ENCODE results near the gene TMEM165. TPM values are rescaled to one million over a fixed set of nuclear protein-coding genes. Genes with fewer than 3 reads are reported as not detected.

Gene TMEM165
- total RNA-seq, 2 experiments from 2014 or later, result 44.8 to 46.0 TPM

GRCh38 chr4:55442541-55442940, 46.8 kb downstream of the TMEM165 start:
- no peak overlapping the region for H3K27ac ChIP-seq (ENCODE audit: low read depth in 1 of 2, low read length in 2 of 2)
- DNase-seq, result no peak
- intact Hi-C loops (cut with DNase I, micrococcal nuclease), result loop anchor here in 1 of 2 experiments (5.0 kb wide), 2 partner anchors 45 to 95 kb away; partner anchors contain the start of genes SRD5A3 and TMEM165
- H3K36me3 ChIP-seq (ENCODE audit: insufficient read depth, low read length), result peaks cover 24% of the 10 kb centered on the region
- no peak overlapping the region for H3K4me3 ChIP-seq (ENCODE audit: low read length)
- H3K27me3 ChIP-seq (ENCODE audit: control insufficient read depth in 1 of 2, insufficient read depth in 2 of 2, low read length in 2 of 2), result no peaks in the 10 kb centered on the region
- peaks cover 5% of the 10 kb centered on the region for H3K4me1 ChIP-seq (ENCODE audit: insufficient read depth, low read length)
- CTCF ChIA-PET, result no interaction called here
- no peak for TF ChIP-seq CTCF (IDR thresholded peaks at IDR 0.05)
- Mint-ChIP-seq H3K27me3 (no peaks in the 10 kb centered on the region), H3K4me1 (ENCODE audit: low read depth) (peaks cover 15% of the 10 kb centered on the region), H3K27ac (no peak overlapping the region), H3K36me3 (ENCODE audit: low read depth) (peaks cover 75% of the 10 kb centered on the region), H3K9me3 (no peaks in the 10 kb centered on the region), H3K4me3 (no peak overlapping the region)
- H3K9me3 ChIP-seq (ENCODE audit: control insufficient read depth in 1 of 2, insufficient read depth in 1 of 2, low read length in 2 of 2), result no peaks in the 10 kb centered on the region
- POLR2A ChIA-PET, result no interaction called here
- no peak for ATAC-seq (ENCODE audit: poor library complexity)

DNA sequence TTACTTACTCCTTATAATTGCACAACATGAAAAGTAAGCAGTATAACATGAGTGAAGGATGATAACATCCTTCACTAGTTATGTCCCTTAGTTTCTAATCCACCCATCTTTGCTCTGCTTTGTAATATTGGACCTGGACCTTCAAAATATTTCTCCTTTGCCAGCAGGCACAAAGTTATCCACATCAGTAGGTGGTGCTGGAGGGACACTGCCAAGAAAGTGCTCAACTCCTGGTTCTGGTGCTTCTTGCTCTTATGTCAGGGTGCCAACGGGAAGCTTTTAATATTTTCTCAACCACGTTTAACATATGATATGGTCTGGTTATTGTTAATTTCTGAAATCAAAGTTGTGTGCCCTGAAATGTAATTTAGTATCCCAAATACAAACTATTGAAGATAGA, 49.1 kb downstream of the TMEM165 start:
- Histone ChIP-seq H3K27ac (ENCODE audit: low read depth in 1 of 2, low read length in 2 of 2) (no peak overlapping the region), H3K27me3 (ENCODE audit: control insufficient read depth in 1 of 2, insufficient read depth in 2 of 2, low read length in 2 of 2) (no peaks in the 10 kb centered on the region), H3K36me3 (ENCODE audit: insufficient read depth, low read length) (peaks cover 21% of the 10 kb centered on the region), H3K4me1 (ENCODE audit: insufficient read depth, low read length) (peaks cover 5% of the 10 kb centered on the region), H3K9me3 (ENCODE audit: control insufficient read depth in 1 of 2, insufficient read depth in 1 of 2, low read length in 2 of 2) (no peaks in the 10 kb centered on the region), H3K4me3 (ENCODE audit: low read length) (no peak overlapping the region)
- Mint-ChIP-seq H3K4me3 (no peak overlapping the region), H3K36me3 (ENCODE audit: low read depth) (peaks cover 76% of the 10 kb centered on the region), H3K27me3 (no peaks in the 10 kb centered on the region), H3K4me1 (ENCODE audit: low read depth) (peaks cover 23% of the 10 kb centered on the region), H3K27ac (no peak overlapping the region), H3K9me3 (no peaks in the 10 kb centered on the region)
- intact Hi-C loops (cut with DNase I, micrococcal nuclease), result loop anchor here in 1 of 2 experiments (5.0 kb wide), 3 partner anchors 48 to 107 kb away; partner anchors contain the start of genes SRD5A3 and TMEM165
- POLR2A ChIA-PET, result no interaction called here
- CTCF ChIA-PET, result interaction anchor here (0.7 to 1.5 kb wide), 5 partner anchors 9 to 110 kb away, joined by 3 to 4 read pairs (median 3); partner anchors contain the start of gene TMEM165
- DNase-seq (peak in 2 of 14 experiments; percentile 20 to 26), ATAC-seq (ENCODE audit: poor library complexity) (no peak)
- TF ChIP-seq CTCF (IDR thresholded peaks at IDR 0.05), result no peak

- no peaks in the 10 kb centered on the region for H3K27me3 ChIP-seq (ENCODE audit: control insufficient read depth in 1 of 2, insufficient read depth in 2 of 2, low read length in 2 of 2)
- DNase-seq (no peak), ATAC-seq (ENCODE audit: poor library complexity) (no peak)
- intact Hi-C loops (cut with DNase I, micrococcal nuclease), result loop anchor here in 1 of 2 experiments (5.0 kb wide), 1 partner anchor 106 kb away; no protein-coding TSS in a partner anchor
- peaks cover 5% of the 10 kb centered on the region for H3K4me1 ChIP-seq (ENCODE audit: insufficient read depth, low read length)
- Mint-ChIP-seq H3K9me3 (no peaks in the 10 kb centered on the region), H3K4me3 (no peak overlapping the region), H3K4me1 (ENCODE audit: low read depth) (peaks cover 19% of the 10 kb centered on the region), H3K27ac (no peak overlapping the region), H3K36me3 (ENCODE audit: low read depth) (peaks cover 77% of the 10 kb centered on the region), H3K27me3 (no peaks in the 10 kb centered on the region)
- no peak overlapping the region for H3K4me3 ChIP-seq (ENCODE audit: low read length)
- H3K27ac ChIP-seq (ENCODE audit: low read depth in 1 of 2, low read length in 2 of 2), result no peak overlapping the region
- POLR2A ChIA-PET, result interaction anchor here (0.7 to 1.2 kb wide), 3 partner anchors 46 to 101 kb away, joined by 3 to 4 read pairs (median 3); no protein-coding TSS in a partner anchor
- H3K36me3 ChIP-seq (ENCODE audit: insufficient read depth, low read length), result peaks cover 23% of the 10 kb centered on the region
- no peak for TF ChIP-seq CTCF (IDR thresholded peaks at IDR 0.05)
- H3K9me3 ChIP-seq (ENCODE audit: control insufficient read depth in 1 of 2, insufficient read depth in 1 of 2, low read length in 2 of 2), result no peaks in the 10 kb centered on the region
- CTCF ChIA-PET, result interaction anchor here (0.9 to 1.5 kb wide), 3 partner anchors 9 to 109 kb away, joined by 4 to 5 read pairs (median 4); no protein-coding TSS in a partner anchor
Observed at GRCh38 chr4:55445921-55446577, 50.3 kb downstream of the TMEM165 start.

Data from CD4-positive, alpha-beta T cell (primary cell).